Measurements from ENCODE around the gene STX1A. TPM values are rescaled to one million over a fixed set of nuclear protein-coding genes. Genes with fewer than 3 reads are reported as not detected.
"Not testable (repeated sequence)": the region's sequence is repeated elsewhere in the genome, so short reads cannot be mapped to it uniquely, and the experiment has no call there.

STX1A gene
- polyA plus RNA-seq, 1 donor (not counting 4 experiments of a cell fraction or from before 2014, with no cell fraction given) = 22.4 TPM

GRCh38 chr7:73679709-73680108 lies 39.8 kb downstream of the STX1A start:
- Histone ChIP-seq H3K79me2 (ENCODE audit: control insufficient read depth, insufficient read depth, low read length) (peaks cover 57% of the 10 kb centered on the region), H3K9me1 (ENCODE audit: control insufficient read depth, extremely low read depth, insufficient read depth, low read length) (peaks cover 4% of the 10 kb centered on the region), H4K20me1 (ENCODE audit: control insufficient read depth, extremely low read depth, insufficient read depth, low read length) (peaks cover 2% of the 10 kb centered on the region), H3K9me3 (ENCODE audit: control insufficient read depth, low read depth, low read length) (no peaks in the 10 kb centered on the region), H3K27me3 (ENCODE audit: control insufficient read depth, extremely low read depth, insufficient read depth, low read length) (no peaks in the 10 kb centered on the region), H3K36me3 (ENCODE audit: control insufficient read depth in 2 of 2, extremely low read depth in 1 of 2, insufficient read depth in 2 of 2, low read length in 2 of 2) (peaks cover 0 to 8% of the 10 kb centered on the region in 2 experiments), H3K4me2 (ENCODE audit: control insufficient read depth, extremely low read depth, insufficient read depth, low read depth, low read length) (no peak overlapping the region), H3K4me1 (ENCODE audit: control insufficient read depth, extremely low read depth, insufficient read depth, low read length) (peaks cover 17% of the 10 kb centered on the region), H3K4me3 (ENCODE audit: control insufficient read depth in 2 of 3, extremely low read depth in 1 of 3, insufficient read depth in 2 of 3, low read depth in 1 of 3, low read length in 3 of 3) (no peak overlapping the region), H2AFZ (ENCODE audit: control insufficient read depth, low read length) (no peak overlapping the region), H3K27ac (ENCODE audit: control insufficient read depth, insufficient read depth, low read length) (no peak overlapping the region), H3K9ac (ENCODE audit: control insufficient read depth, extremely low read depth, insufficient read depth, low read length) (no peak overlapping the region)
- DNase-seq (ENCODE audit: low read depth, low spot score) (no peak), FAIRE-seq (no peak)
- TF ChIP-seq CTCF (optimal IDR thresholded peaks at IDR 0.05 in 1 of 3, IDR thresholded peaks at IDR 0.05 in 1 of 3, conservative IDR thresholded peaks at IDR 0.05 in 1 of 3; ENCODE audit: extremely low read depth in 1 of 3, insufficient read depth in 2 of 3, low read length in 3 of 3) (no peak), EZH2 (IDR thresholded peaks at IDR 0.05; ENCODE audit: low read length) (no peak)
- dilution Hi-C loops (cut with MboI; ENCODE audit: extremely low pct_ligation_motif_present, low sequenced_read_pairs) = no loop called here

- Histone ChIP-seq H3K4me1 (ENCODE audit: control insufficient read depth, extremely low read depth, insufficient read depth, low read length) (peaks cover 17% of the 10 kb centered on the region), H3K27me3 (ENCODE audit: control insufficient read depth, extremely low read depth, insufficient read depth, low read length) (no peaks in the 10 kb centered on the region), H3K9me3 (ENCODE audit: control insufficient read depth, low read depth, low read length) (no peaks in the 10 kb centered on the region), H4K20me1 (ENCODE audit: control insufficient read depth, extremely low read depth, insufficient read depth, low read length) (peaks cover 3% of the 10 kb centered on the region), H3K4me2 (ENCODE audit: control insufficient read depth, extremely low read depth, insufficient read depth, low read depth, low read length) (no peak overlapping the region), H2AFZ (ENCODE audit: control insufficient read depth, low read length) (no peak overlapping the region), H3K9ac (ENCODE audit: control insufficient read depth, extremely low read depth, insufficient read depth, low read length) (no peak overlapping the region), H3K27ac (ENCODE audit: control insufficient read depth, insufficient read depth, low read length) (no peak overlapping the region), H3K36me3 (ENCODE audit: control insufficient read depth in 2 of 2, extremely low read depth in 1 of 2, insufficient read depth in 2 of 2, low read length in 2 of 2) (peaks cover 0 to 8% of the 10 kb centered on the region in 2 experiments), H3K9me1 (ENCODE audit: control insufficient read depth, extremely low read depth, insufficient read depth, low read length) (peaks cover 4% of the 10 kb centered on the region), H3K79me2 (ENCODE audit: control insufficient read depth, insufficient read depth, low read length) (peaks cover 49% of the 10 kb centered on the region), H3K4me3 (ENCODE audit: control insufficient read depth in 2 of 3, extremely low read depth in 1 of 3, insufficient read depth in 2 of 3, low read depth in 1 of 3, low read length in 3 of 3) (no peak overlapping the region)
- no peak for DNase-seq (ENCODE audit: low read depth, low spot score)
- dilution Hi-C loops (cut with MboI; ENCODE audit: extremely low pct_ligation_motif_present, low sequenced_read_pairs) = no loop called here
- FAIRE-seq = no peak
- TF ChIP-seq CTCF (optimal IDR thresholded peaks at IDR 0.05 in 1 of 3, IDR thresholded peaks at IDR 0.05 in 1 of 3, conservative IDR thresholded peaks at IDR 0.05 in 1 of 3; ENCODE audit: extremely low read depth in 1 of 3, insufficient read depth in 2 of 3, low read length in 3 of 3) (no peak), EZH2 (IDR thresholded peaks at IDR 0.05; ENCODE audit: low read length) (no peak)
Measured at GRCh38 chr7:73678862-73679261, 40.6 kb downstream of the STX1A start.

- H3K27me3 ChIP-seq (ENCODE audit: control insufficient read depth, extremely low read depth, insufficient read depth, low read length); H3K36me3 ChIP-seq (ENCODE audit: control insufficient read depth in 2 of 2, extremely low read depth in 1 of 2, insufficient read depth in 2 of 2, low read length in 2 of 2); FAIRE-seq; H2AFZ ChIP-seq (ENCODE audit: control insufficient read depth, low read length); H3K9ac ChIP-seq (ENCODE audit: control insufficient read depth, extremely low read depth, insufficient read depth, low read length); H3K4me3 ChIP-seq (ENCODE audit: control insufficient read depth in 2 of 3, extremely low read depth in 1 of 3, insufficient read depth in 2 of 3, low read depth in 1 of 3, low read length in 3 of 3); dilution Hi-C loops (cut with MboI; ENCODE audit: extremely low pct_ligation_motif_present, low sequenced_read_pairs); H3K4me2 ChIP-seq (ENCODE audit: control insufficient read depth, extremely low read depth, insufficient read depth, low read depth, low read length); DNase-seq (ENCODE audit: low read depth, low spot score); H3K4me1 ChIP-seq (ENCODE audit: control insufficient read depth, extremely low read depth, insufficient read depth, low read length); H3K9me3 ChIP-seq (ENCODE audit: control insufficient read depth, low read depth, low read length); H3K9me1 ChIP-seq (ENCODE audit: control insufficient read depth, extremely low read depth, insufficient read depth, low read length); H3K27ac ChIP-seq (ENCODE audit: control insufficient read depth, insufficient read depth, low read length); H4K20me1 ChIP-seq (ENCODE audit: control insufficient read depth, extremely low read depth, insufficient read depth, low read length): not testable (repeated sequence)
- peaks cover 24% of the 10 kb centered on the region for H3K79me2 ChIP-seq (ENCODE audit: control insufficient read depth, insufficient read depth, low read length)
Measured at GRCh38 chr7:73676062-73676461, 43.4 kb downstream of the STX1A start.
